22Rv1 (cell line): Measurements from ENCODE around the gene PINK1.

Experiments
- CTCF ChIP-seq: fragments of 450-650 bp; IDR thresholded peaks from 2 replicates; pipeline ENCODE4 v1.5.1; 2017; ENCODE audit warnings: mild to moderate bottlenecking
- ZFX ChIP-seq: fragments of 450-650 bp; IDR thresholded peaks from 2 replicates; pipeline ENCODE4 v1.6.1; 2017; ENCODE audit warnings: antibody characterized with exemption, borderline replicate concordance

- TF ChIP-seq CTCF: no peak
- no peak for TF ChIP-seq ZFX
Observed at GRCh38 chr1:20648438-20648837, 15.2 kb downstream of the PINK1 start.
